GM21737 (cell line): ENCODE results near the gene TMEM95.

Experiments
- ATAC-seq: cut with Tn5 transposase; IDR thresholded peaks from one replicate; pipeline ENCODE4 v1.9.1; 2021; ENCODE audit warnings: mild to moderate bottlenecking, moderate library complexity; ENCODE audit not compliant: unreplicated experiment

Gene TMEM95

GRCh38 chr17:7403043-7403726 lies 48.2 kb downstream of the TMEM95 start:
- no peak for ATAC-seq

- ATAC-seq: no peak
Measured at GRCh38 chr17:7403727-7403976, 48.7 kb downstream of the TMEM95 start.

GRCh38 chr17:7403977-7404736 lies 49.2 kb downstream of the TMEM95 start, which contains the start of gene TMEM256:
Gene TMEM256 (minus strand): TSS chr17:7404097. CDS start chr17:7404084, 13 bp downstream.
- peak; percentile 88 for ATAC-seq

GRCh38 chr17:7404737-7405349 lies 49.9 kb downstream of the TMEM95 start:
- peak; percentile 12 for ATAC-seq

GRCh38 chr17:7405350-7406234 lies 50.6 kb downstream of the TMEM95 start:
- ATAC-seq: no peak

- ATAC-seq: no peak
Measured at GRCh38 chr17:7406235-7406825, 51.4 kb downstream of the TMEM95 start.
